GM21619 (cell line): ENCODE data around the gene GP9.

ENCODE experiments used
- ATAC-seq: cut with Tn5 transposase; IDR thresholded peaks from one replicate; pipeline ENCODE4 v1.9.1; 2021; ENCODE audit not compliant: unreplicated experiment

Gene GP9

DNA sequence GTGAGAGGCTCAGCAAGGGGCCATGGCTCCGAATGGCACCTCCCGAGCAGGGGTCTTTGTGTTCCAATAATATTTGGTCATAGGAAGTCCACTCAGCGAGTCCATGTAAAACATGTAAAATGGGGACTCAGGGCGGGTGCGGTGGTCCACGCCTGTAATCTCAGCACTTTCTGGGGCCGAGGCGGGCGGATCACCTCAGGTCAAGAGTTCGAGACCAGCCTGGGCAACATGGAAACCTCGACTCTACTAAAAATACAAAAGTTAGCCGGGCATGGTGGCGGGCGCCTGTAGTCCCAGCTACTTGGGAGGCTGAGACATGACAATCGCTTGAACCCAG, 33.1 kb upstream of the GP9 start:
- ATAC-seq = no peak

DNA sequence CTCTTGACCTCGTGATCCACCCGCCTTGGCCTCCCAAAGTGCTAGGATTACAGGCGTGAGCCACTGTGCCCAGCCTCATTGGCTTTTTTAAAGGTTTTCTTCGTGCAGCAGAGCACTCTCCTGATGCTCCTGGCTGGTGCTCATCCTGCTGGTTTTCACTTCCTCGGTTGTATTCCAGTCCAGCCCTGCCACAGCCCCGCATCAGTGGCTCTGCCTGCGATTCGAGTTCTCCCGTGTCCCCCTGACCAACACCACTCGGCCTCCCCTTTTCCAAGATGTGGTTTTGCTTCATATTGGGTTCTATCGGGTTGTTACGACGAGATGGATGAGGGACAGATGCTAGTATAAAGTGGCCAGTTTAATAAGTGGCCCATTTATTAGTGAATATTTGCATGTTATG, 31.7 kb upstream of the GP9 start:
- no peak for ATAC-seq

DNA sequence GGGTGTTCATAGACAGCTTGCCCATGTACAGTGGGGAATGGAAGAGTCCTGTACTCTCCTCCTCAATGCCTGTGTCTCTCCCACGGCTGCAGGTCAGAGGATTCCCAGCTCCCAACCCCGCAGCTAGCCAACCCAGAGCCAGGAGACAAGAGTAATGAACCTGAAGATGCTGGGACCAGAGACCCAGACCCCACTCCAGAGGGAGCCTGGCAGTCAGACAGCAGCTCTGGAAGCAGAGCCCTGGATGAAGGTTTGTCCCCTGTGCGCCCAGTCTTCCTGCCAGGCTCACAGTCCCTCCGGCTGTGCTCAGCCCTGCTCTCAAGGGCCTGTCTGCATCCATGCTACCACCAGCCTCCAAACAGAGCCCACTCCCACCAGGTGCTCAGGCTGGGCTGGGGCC, 30.0 kb upstream of the GP9 start:
- no peak for ATAC-seq

DNA sequence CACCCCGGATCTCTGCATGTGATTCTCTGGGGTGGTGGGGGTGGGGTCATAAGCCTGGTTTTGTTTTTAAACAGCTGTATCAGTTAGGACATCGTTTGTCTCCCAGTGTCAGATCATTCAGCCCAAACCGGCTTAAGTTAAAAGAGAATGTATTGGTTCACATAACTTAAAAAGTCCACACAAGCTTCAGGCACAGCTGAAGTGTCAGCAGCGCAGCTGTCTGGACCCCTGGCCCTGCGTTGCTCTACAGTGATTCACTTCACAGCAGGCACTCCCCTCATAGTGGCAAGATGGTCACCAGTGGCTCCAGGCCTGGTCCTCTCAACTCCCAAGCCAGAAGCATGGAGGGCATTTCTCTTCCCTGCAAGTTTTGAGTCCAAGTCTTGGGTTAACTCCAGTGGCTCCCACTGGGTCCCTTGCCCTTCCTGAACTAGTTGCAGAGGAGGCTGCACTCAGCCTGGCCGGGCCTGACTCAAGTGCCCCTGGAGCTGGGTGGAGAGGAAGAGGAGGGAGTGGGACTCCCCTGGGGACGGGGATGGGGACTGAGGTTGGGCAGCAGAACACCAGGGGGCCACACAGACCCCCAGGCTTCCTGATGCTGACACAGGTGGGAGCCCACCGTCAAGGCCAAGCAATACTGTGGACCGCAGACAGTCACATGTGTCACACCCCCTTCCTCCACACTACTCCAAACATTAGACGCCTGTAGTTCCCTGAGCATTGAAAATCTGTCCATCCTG, 28.9 kb upstream of the GP9 start:
- no peak for ATAC-seq

DNA sequence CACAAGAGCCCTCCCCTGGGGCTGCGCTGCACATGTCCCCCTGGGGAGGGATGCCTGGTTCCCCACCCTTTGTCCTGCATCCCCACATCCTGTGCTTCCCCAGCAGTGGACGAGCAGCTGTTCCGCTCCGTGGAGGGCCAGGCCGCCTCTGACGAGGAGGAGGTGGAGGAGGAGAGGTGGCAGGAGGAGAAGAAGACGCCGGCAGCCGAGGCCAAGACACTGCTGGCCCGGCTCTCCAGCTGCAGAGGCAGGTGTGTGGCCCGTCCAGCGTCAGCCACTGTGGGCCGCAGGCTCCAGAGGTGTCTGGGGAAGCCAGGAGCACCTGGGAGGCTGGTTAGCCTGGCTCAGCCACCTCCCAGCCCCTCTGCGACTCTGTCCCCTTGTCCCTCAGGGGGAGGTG, 27.9 kb upstream of the GP9 start:
- no peak for ATAC-seq

DNA sequence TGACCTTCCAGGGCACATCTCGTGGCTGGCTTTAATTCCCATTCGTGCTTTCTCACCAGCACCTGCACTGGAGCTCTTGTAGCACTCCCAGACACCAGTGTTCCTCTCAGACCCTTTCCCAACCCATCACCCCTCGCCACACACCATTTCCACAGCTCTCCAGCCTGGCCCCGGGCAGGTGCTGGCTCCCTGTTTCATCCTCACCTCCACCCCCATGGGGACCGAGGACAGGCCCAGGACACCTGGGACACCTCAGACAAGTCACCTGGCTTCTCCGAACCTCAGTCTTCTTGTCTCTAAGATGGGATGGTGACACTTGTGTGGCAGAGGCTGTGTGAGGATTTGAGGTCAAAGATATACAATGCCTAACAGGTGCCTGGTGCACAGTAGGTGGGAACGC, 27.4 kb upstream of the GP9 start:
- no peak for ATAC-seq

DNA sequence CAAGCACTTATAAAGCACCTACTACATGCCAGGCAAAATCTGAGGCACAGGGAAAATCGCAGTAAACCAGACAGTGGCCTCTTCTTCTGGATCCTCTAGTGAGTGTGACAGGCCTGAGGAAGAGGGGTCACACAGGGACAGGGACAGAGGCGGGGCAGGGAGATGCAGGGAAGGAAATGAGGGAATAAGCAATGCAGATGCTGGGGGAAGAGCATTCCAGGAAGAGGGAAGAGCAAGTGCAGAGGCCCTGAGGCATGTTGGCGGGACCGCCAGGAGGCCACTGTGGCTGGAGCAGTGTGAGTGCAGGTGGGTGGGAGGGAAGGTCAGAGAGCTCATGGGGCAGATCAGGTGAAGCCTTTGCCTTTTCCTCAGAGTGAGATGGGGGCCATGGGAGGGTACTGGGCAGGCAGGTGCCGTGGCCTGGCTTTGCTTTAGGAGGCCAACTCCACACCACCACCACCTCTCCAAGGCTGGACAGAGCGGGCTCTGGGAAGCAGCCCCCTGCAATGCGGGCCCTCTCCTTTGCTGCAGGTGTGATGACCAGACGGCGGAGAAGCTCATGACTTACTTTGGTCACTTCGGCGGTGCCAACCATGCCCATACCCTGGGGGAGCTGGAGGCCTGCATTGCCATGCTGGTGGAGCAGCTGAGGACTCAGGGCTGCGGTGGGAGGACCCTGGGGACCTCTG, 26.8 kb upstream of the GP9 start:
- no peak for ATAC-seq

DNA sequence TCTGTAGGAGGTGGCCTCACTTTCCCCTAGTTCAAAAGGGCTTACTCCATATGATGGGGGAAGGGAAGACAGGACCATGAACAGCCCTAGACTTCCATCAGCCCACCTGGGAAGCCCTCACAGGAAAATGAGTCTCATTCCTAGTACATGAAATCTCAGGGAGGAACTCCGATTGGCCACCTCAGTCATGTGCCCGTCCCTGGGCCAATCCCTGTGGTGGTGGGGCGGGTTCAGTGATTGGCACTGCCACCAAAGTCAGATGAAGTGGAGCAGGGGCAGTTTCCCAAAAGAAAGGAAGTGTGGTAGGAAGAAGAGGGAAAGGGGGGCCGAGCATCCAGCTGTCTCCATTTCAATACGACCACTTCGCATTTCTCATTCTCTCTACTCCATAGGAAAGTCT, 25.9 kb upstream of the GP9 start:
- ATAC-seq = no peak

DNA sequence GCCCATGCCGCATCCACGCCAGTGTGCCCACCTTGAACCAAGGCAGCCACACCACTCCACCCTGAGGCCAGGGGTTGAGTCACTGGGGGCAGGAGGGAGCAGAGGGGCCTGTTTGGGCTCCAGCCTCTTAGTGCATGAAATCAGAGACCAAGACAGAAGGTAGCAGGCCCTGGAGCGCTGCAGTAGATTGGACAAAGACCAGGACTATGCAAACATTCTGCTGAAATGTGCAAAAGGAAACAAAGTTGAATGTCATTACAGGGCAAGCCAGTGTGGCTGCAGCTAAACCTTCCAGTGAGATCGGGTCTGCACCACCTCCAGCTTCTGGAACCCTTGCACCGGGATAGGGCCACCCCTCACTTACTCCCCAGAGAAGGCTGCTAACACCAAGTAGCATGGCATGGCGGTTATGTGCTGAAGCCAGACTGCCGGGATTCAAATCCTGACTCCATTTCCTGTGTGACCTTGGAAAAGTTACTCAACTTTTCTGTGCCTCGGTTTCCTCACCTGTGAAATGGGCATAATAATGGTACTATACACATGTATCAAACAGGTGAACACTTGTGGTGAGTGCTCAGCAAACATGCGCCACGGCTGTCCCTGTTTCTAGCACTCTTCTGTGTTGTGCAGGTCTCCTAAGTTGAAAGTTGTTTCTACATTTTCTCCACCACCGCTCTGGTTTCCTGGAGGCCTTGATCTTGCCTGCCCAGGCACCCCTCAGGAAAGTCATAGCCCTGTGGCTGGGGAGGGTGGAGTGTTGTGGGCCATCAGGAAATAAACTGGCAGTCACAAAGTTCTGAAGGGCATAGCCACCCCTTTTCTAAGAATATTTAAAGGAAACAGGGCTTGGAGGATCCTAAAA, 25.0 kb upstream of the GP9 start:
- no peak for ATAC-seq

DNA sequence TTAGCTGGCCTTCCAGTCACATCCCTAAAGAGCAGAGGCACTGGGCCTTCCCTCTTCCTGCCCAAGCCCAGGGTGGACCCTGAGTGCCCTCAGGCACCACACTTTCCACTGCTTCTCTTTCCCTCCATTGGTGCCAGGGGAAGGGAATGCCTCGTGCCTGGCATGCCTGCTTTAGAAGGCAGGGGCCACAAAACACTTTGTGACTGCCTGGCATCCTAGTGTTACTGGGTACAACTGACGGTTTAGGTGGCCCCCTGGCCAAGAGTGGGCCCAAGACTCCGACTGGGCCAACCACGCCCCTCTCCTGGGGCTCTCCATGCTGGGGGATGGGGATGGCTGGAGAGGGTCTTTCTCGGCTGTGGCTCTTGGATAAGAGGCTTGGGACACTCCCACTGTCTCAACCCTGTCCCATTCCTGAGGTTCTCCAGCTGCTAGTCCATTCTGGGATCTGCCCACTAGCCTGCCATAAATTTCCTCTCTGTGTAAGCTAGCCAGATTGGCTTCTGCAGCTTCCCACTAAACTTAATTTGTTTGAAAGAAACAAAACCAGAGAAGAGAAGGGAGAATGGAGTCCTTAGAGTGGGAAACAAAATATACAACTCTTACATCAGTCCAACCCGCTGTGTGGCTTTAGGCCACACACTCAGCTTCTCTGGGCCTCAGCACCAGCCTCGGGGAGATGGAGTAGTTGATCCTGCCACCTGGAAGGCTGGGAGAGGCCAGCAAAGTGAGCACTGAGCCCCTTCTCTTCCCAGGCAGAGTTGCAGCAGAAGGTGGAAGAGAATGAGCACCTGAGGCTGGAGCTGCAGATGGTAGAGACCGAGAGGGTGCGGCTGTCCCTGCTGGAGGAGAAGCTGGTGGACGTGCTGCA, 24.1 kb upstream of the GP9 start:
- ATAC-seq = no peak

DNA sequence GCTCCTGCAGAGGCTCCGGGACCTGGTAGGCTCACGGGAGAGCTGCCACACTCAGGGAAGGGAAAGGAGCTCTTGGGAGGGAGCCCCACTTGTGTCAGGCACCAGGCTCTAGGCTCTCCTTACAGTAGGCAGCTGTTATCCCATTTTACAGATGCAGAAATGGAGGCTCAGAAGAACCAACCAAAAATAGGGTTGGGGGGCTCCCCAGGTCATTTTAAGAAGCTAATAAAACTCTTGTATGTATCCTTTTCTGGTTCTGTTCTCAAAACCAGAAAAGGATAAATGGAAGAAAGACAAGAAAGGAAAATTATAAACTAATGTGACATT, 23.5 kb upstream of the GP9 start:
- no peak for ATAC-seq

DNA sequence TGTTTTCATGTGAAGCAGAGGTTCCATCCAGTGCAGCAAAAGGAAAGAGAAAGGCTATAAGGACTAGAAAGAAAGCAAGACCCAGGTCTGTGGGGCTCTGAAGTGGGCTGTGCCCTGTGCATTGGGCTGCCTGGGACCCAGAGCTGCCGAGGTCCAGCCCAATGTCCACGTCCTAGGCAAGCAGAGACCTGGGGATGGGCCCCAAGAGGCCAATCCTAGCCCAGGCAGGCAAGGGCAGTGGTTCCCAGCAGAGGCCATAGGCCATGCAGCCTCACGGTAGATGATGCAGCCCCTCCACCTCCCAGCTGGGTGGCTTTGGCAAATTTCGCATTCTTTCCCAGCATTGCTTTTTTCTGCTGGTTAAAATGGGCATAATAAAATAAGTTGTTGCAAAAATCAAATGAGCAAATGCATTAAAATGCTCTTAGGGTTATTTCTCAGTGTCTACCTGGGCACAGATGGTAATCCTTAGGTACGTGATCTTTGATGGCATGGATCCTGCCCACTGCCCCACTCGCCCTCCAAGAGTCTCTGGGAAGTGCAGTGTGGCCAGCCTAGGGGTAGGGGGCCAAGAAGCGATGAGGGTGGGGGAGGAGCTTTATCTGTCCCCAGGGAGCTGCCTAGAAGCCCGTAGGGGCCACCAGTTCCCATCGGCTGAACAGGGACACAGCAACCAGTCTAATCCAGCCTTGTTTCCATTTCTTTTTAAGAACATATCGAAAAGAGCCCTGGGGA, 22.3 kb upstream of the GP9 start:
- no peak for ATAC-seq

DNA sequence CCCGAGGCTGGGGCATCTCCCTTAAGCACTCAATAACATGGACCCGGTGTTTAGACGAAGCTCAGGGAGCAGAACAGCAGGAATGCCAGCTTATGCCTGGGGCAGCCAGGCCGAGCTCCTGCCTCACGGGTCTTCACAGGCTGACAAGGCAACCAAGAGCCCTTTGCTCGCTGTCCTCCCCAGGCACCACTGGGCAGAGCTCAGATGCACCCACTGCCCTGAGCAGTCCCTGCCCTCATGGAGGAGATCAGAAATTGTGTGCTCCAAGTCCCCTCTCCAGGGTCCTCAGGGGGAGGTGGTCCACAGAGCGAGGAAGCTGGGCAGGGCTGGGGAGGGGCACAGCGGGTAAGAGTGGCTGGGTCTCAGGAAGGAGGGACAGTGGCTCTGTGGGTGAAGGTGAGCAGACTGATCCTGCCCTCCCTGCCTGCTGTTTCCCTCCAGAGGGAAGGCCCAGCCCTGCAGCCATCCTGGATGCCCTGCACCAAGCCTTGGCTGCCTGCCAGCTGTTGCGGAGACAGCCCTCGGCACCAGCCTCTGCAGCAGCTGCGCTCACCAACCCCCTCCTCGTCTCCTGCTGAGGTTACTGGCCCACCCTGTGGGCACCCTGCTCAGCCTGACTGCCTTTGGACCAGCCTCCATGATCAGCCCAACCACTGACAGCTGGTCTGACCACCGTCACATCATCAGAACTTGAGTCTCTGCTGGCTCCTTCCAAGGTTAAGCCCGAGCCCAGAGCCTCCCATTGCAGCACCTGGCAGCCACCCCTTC, 21.1 kb upstream of the GP9 start:
- ATAC-seq = no peak

DNA sequence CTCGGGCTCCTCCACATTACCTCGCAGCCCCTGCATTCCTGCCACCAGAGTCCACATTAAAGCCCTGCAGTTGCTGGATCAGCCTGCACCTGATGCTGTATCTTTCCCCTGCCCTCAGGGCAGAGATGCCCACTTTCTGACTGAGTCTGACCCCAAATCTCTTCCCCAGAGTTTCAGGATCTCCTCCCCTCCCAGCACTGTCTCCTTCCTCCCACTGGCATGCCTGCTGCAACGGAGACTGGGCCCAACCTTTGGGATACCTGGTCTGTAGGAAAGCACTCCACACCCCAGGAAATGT, 20.6 kb upstream of the GP9 start:
- ATAC-seq = no peak

DNA sequence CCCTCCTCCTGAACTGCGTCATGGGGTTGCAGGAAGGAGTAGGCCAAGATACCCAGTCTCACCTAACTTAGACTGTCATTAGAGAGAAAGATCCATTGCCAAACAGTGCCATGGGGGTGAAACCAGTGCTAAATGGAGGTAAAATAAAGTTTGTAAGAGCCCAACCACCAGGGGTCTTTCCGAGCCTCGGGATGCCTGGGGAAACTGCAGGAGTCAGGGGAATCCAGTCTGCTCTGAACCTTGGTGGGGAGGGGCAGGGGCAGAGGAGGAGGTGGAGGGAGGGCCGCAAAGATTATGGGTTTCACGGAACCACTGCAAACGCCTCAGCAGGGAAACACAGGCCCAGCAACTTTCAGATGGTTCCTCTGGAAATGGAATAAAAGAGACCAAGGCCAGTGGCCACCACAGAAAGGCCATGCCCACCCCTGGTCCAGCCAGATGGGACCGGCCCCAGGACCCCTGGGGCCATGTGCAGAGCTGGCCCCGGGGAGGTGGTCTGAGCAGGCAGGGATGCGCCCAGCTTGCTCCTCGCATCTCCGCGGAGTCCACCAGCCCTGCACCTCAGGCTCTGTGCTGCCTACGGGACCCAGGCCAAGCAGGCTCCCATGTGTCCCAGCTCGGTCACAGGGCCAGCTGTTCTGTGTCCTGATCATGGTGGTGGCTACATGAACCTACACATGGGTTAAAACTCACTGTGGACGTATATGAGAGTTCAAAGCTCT, 19.8 kb upstream of the GP9 start:
- no peak for ATAC-seq

DNA sequence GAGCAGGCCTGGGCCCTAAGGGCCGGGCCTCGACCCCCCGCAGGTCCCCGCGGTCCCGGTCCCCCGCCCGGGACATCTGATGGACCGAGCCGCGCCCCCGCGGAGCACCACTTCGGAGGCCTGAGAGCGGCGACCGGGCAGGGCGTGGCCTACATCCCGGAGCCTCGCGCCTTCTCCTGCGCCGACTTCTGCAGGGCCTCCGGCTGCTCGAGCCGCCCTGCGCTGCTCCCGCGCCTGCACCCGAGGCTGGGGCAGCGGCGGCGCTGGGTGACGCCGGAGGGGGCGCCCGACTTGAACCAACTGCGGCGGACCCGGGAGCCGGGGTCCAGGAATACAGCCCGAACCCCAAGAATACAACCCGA, 14.9 kb upstream of the GP9 start:
- no peak for ATAC-seq

DNA sequence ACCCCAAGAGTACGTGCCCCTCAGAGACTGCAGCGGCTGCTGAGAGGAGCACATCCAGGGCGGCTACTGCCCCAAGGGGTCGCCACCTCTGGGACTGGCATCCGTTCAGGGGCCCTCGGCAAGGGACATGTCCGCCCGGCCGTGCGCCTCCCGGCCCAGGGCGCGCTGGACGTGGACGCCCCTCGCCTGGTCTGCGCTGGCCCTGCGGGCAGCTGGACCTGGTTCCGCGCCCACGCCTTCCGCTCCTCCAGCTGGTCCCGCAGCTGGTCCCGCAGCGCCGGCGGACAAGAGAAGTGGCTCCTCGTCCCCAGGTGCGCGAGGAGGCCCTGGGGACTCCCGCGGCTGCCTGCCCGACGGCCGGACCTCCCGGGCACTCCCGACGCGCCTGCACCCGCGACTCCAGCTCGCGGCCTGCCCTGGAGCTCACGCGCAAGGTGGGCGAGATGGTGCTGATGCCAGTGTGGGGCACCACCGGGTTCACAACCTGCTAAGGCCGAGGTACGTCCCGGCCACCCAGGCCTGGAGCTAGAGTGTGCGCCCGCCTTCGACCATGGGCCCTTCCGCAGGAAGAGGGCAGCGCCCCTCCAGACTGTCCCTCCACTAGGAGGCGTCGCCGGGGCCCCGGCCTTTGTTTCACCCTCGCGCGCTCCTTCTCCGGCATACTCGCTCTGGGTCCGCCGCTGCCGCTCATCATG, 14.4 kb upstream of the GP9 start:
- ATAC-seq = no peak

DNA sequence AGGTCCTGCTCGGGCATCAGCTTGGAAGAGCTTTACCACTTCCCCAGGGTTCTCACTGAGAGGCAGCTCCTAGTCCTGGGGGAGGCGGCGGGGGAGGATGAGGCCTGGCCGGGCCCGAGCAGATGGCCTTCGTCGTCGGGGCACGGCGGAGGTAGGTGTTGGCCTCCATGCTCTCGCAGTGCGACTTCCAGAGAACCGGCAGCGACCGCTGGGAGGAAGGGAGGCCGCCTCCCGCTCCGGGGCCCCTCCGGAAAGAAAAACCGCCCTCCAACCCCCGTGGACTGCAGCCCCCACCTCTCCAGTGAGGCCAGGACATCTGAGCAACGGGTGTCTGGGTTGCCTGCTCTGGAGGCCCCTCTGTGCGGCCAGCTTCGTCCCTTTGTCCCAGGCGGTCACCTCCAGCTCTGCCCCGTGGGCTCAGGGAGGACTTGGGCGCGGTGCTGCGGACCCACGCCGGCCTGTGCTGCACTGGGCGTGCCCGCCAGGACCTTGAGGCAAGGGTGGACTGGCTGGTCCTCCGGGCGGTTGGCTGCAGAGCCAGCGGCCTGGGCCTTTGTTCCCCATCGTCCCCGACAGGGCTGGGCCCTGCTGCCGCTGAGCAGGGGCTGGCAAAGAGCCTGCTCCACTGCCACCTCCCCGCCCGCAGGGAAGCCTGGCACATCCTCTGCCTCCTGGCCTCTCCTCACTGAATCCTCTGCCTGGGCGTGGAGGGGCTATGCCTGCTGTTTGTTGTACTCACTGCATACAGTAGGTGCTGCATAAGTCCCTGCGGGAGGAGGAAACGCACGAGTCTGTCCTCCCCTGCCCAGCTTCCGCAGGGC, 13.6 kb upstream of the GP9 start:
- ATAC-seq = no peak
